GM23338 (cell line): ENCODE results near the gene ZBTB40. TPM values are rescaled to one million over a fixed set of nuclear protein-coding genes. Genes with fewer than 3 reads are reported as not detected.

Experiments used
- ATAC-seq: fragments of 200-7000 bp; cut with Tn5 transposase; 3 replicates; pipeline ENCODE4 v1.9.1; 2020
- DNase-seq: peaks from one replicate; pipeline ENCODE4 v3.0.0-alpha.2; 2015; ENCODE audit warnings: low spot score
- H2AFZ ChIP-seq: fragments of 200-600 bp; sonication (generic); 2 replicates; pipeline ENCODE4 v1.8.0; 2016; ENCODE audit warnings: antibody characterized with exemption, mild to moderate bottlenecking, moderate library complexity
- H3F3A ChIP-seq: fragments of 200-600 bp; sonication (generic); replicated peaks from 2 replicates; pipeline ENCODE4 v1.8.0; 2017; ENCODE audit warnings: antibody characterized with exemption, mixed run types, low read depth
- H3K27ac ChIP-seq: fragments of 200-600 bp; sonication (generic); 2 replicates; pipeline ENCODE4 v1.6.1; 2016; ENCODE audit warnings: low read depth
- H3K27me3 ChIP-seq: fragments of 200-600 bp; sonication (generic); 2 replicates; pipeline ENCODE4 v1.8.0; 2016; ENCODE audit warnings: mild to moderate bottlenecking, mixed run types, moderate library complexity; ENCODE audit not compliant: insufficient read depth
- H3K36me3 ChIP-seq: fragments of 200-600 bp; sonication (generic); 2 replicates; pipeline ENCODE4 v1.8.0; 2016; ENCODE audit warnings: mild to moderate bottlenecking; ENCODE audit not compliant: insufficient read depth
- H3K4me1 ChIP-seq: fragments of 200-600 bp; sonication (generic); 2 replicates; pipeline ENCODE4 v1.8.0; 2016; ENCODE audit warnings: mild to moderate bottlenecking, moderate library complexity; ENCODE audit not compliant: insufficient read depth
- H3K4me2 ChIP-seq: fragments of 200-600 bp; sonication (generic); 2 replicates; pipeline ENCODE4 v1.7.1; 2017; ENCODE audit warnings: mixed run types
- H3K4me3 ChIP-seq: fragments of 200-600 bp; sonication (generic); 2 replicates; pipeline ENCODE4 v1.6.1; 2016; ENCODE audit warnings: mixed run types
- H3K79me2 ChIP-seq: fragments of 200-600 bp; sonication (generic); replicated peaks from 2 replicates; pipeline ENCODE4 v1.8.0; 2017; ENCODE audit warnings: mild to moderate bottlenecking; ENCODE audit not compliant: insufficient read depth
- H3K9me2 ChIP-seq: fragments of 200-600 bp; sonication (generic); 2 replicates; pipeline ENCODE4 v1.8.0; 2017; ENCODE audit not compliant: insufficient read depth
- H4K20me1 ChIP-seq: fragments of 200-600 bp; sonication (generic); replicated peaks from 2 replicates; pipeline ENCODE4 v1.8.0; 2017; ENCODE audit warnings: mild to moderate bottlenecking; ENCODE audit not compliant: insufficient read depth
- H3K27ac Mint-ChIP-seq: 2 replicates; pipeline ENCODE4 v1.8.0; 2020; ENCODE audit warnings: inconsistent platforms, mild to moderate bottlenecking, moderate library complexity, mixed read lengths
- H3K27me3 Mint-ChIP-seq: 3 replicates; pipeline ENCODE4 v1.8.0; 2022; ENCODE audit warnings: low read depth, mild to moderate bottlenecking, moderate library complexity, mixed read lengths, inconsistent platforms; ENCODE audit not compliant: insufficient read depth, poor library complexity
- H3K36me3 Mint-ChIP-seq: 3 replicates; pipeline ENCODE4 v1.8.0; 2021; ENCODE audit warnings: low read depth, mild to moderate bottlenecking, inconsistent platforms, moderate library complexity, mixed read lengths
- H3K4me1 Mint-ChIP-seq: 3 replicates; pipeline ENCODE4 v1.8.0; 2020; ENCODE audit warnings: mild to moderate bottlenecking, inconsistent platforms, mixed read lengths
- H3K4me3 Mint-ChIP-seq: 3 replicates; pipeline ENCODE4 v1.8.0; 2021; ENCODE audit warnings: moderate library complexity, mild to moderate bottlenecking, inconsistent platforms, mixed read lengths
- H3K9me3 Mint-ChIP-seq: 3 replicates; pipeline ENCODE4 v1.8.0; 2020; ENCODE audit warnings: moderate library complexity, mild to moderate bottlenecking, inconsistent platforms, mixed read lengths
- CREB1 ChIP-seq: fragments of 250-450 bp; sonication (Bioruptor Pico); IDR thresholded peaks from 2 replicates; pipeline ENCODE4 v1.5.0; 2020; ENCODE audit warnings: low read depth, mild to moderate bottlenecking, moderate library complexity
- CTCF ChIP-seq, 2 experiments: fragments of 200-600 bp in 1 of 2; sonication (generic) in 1 of 2; conservative IDR thresholded peaks; 2 replicates each; pipeline versions ENCODE4 v1.5.1 to v1.6.1; 2016 to 2017; ENCODE audit warnings: antibody characterized with exemption in 2 of 2, low read depth in 2 of 2, mild to moderate bottlenecking in 2 of 2, moderate library complexity in 1 of 2
- EZH2 ChIP-seq: fragments of 200-600 bp; sonication (generic); IDR thresholded peaks from one replicate; pipeline ENCODE4 v1.8.0; 2017; ENCODE audit warnings: antibody characterized with exemption, mild to moderate bottlenecking, low read depth; ENCODE audit not compliant: unreplicated experiment
- EZH2phosphoT487 ChIP-seq: fragments of 200-600 bp; sonication (generic); IDR thresholded peaks from one replicate; pipeline ENCODE4 v1.8.1; 2018; ENCODE audit warnings: antibody characterized with exemption; ENCODE audit not compliant: unreplicated experiment
- JUNB ChIP-seq: IDR thresholded peaks from one replicate; pipeline ENCODE4 v1.6.1; 2016; ENCODE audit warnings: antibody characterized with exemption; ENCODE audit not compliant: unreplicated experiment
- NANOG ChIP-seq: IDR thresholded peaks from 2 replicates; pipeline ENCODE4 v1.6.1; 2016; ENCODE audit warnings: antibody characterized with exemption, borderline replicate concordance
- POLR2AphosphoS5 ChIP-seq: IDR thresholded peaks from 2 replicates; pipeline ENCODE4 v1.6.1; 2016; ENCODE audit warnings: antibody characterized with exemption, low read depth
- REST ChIP-seq: IDR thresholded peaks from one replicate; pipeline ENCODE4 v1.6.1; 2018; ENCODE audit warnings: antibody characterized with exemption; ENCODE audit not compliant: unreplicated experiment
- ZNF114 ChIP-seq: fragments of 250-450 bp; sonication (Bioruptor Pico); IDR thresholded peaks from 2 replicates; pipeline ENCODE4 v1.5.0; 2020; ENCODE audit warnings: mild to moderate bottlenecking, moderate library complexity
- ZNF331 ChIP-seq: fragments of 250-450 bp; sonication (Bioruptor Pico); IDR thresholded peaks from 2 replicates; pipeline ENCODE4 v1.5.0; 2020; ENCODE audit warnings: low read depth, mild to moderate bottlenecking, moderate library complexity
- ZNF462 ChIP-seq: fragments of 250-450 bp; sonication (Bioruptor Pico); IDR thresholded peaks from 2 replicates; pipeline ENCODE4 v1.5.0; 2020; ENCODE audit warnings: mild to moderate bottlenecking, moderate library complexity
- polyA plus RNA-seq: library from polyadenylated mRNA; unstranded; fragments of >200 nt; fragmentation: Nextera tagmentation; extraction: Ambion mirVana; gene quantifications from 2 replicates; pipeline ENCODE4 v1.2.1, GENCODE V29; 2016
- total RNA-seq: library from RNA; depleted of rRNA; stranded (reverse); fragments of >200 nt; shearing (Covaris generic); gene quantifications from 2 replicates; pipeline ENCODE4 v1.2.3, GENCODE V29; 2014

The ZBTB40 gene
- total and polyA plus RNA-seq, 2 experiments from 2014 or later, result 3.1 to 22.7 TPM

- Histone ChIP-seq H3F3A (no peaks in the 10 kb centered on the region), H2AFZ (no peak overlapping the region), H3K4me2 (no peak overlapping the region), H3K4me1 (peaks cover 2% of the 10 kb centered on the region), H4K20me1 (no peaks in the 10 kb centered on the region), H3K27ac (no peak overlapping the region), H3K27me3 (no peaks in the 10 kb centered on the region), H3K4me3 (no peak overlapping the region), H3K36me3 (no peaks in the 10 kb centered on the region), H3K79me2 (no peaks in the 10 kb centered on the region), H3K9me2 (no peaks in the 10 kb centered on the region)
- H3K4me1 Mint-ChIP-seq, result peaks cover 2% of the 10 kb centered on the region
- peaks cover 15% of the 10 kb centered on the region; the same call in 2 of the 3 replicates for H3K36me3 Mint-ChIP-seq
- no peak overlapping the region for H3K4me3 Mint-ChIP-seq
- no peak for ATAC-seq
- TF ChIP-seq EZH2, result no peak
- no peak for TF ChIP-seq CREB1 (CRISPR knock-in tag)
- no peak for TF ChIP-seq NANOG
- no peaks in the 10 kb centered on the region for H3K27me3 Mint-ChIP-seq
- DNase-seq, result no peak
- H3K27ac Mint-ChIP-seq, result no peak overlapping the region
- peaks cover 30% of the 10 kb centered on the region; the same call in 2 of the 3 replicates for H3K9me3 Mint-ChIP-seq
Measured at GRCh38 chr1:22436948-22437347, 14.7 kb upstream of the ZBTB40 start.

- Mint-ChIP-seq H3K9me3 (peaks cover 31% of the 10 kb centered on the region; the same call in 2 of the 3 replicates), H3K27ac (no peak overlapping the region), H3K4me1 (peaks cover 8% of the 10 kb centered on the region), H3K27me3 (no peaks in the 10 kb centered on the region), H3K4me3 (no peak overlapping the region), H3K36me3 (peaks cover 17% of the 10 kb centered on the region; the same call in 2 of the 3 replicates)
- H3K79me2 ChIP-seq, result no peaks in the 10 kb centered on the region
- H2AFZ ChIP-seq, result no peak overlapping the region
- no peak overlapping the region for H3K27ac ChIP-seq
- ATAC-seq (no peak), DNase-seq (no peak)
- H3K36me3 ChIP-seq, result no peaks in the 10 kb centered on the region
- no peaks in the 10 kb centered on the region for H3K27me3 ChIP-seq
- no peak overlapping the region for H3K4me2 ChIP-seq
- peaks cover 8% of the 10 kb centered on the region for H3K4me1 ChIP-seq
- no peaks in the 10 kb centered on the region for H3F3A ChIP-seq
- H3K4me3 ChIP-seq, result no peak overlapping the region
- no peaks in the 10 kb centered on the region for H4K20me1 ChIP-seq
- H3K9me2 ChIP-seq, result no peaks in the 10 kb centered on the region
- TF ChIP-seq REST (no peak), CTCF (conservative IDR thresholded peaks at IDR 0.05; ENCODE audit: low read depth in 2 of 2) (no peak), ZNF114 (CRISPR knock-in tag) (no peak), POLR2AphosphoS5 (no peak), JUNB (no peak), EZH2 (no peak), ZNF331 (CRISPR knock-in tag) (no peak), EZH2phosphoT487 (no peak), NANOG (no peak), CREB1 (CRISPR knock-in tag) (no peak), ZNF462 (no peak)
Measured at GRCh38 chr1:22437573-22437972, 14.1 kb upstream of the ZBTB40 start.
